Activated naive CD4-positive, alpha-beta T cell treated with anti-CD3 and anti-CD28 coated beads, Interleukin-2, amount 50 U/mL, for 72 hours (primary cell): Measurements from ENCODE around the gene CFH. TPM values are rescaled to one million over a fixed set of nuclear protein-coding genes. Genes with fewer than 3 reads are reported as not detected.
"Not testable (repeated sequence)": the region's sequence is repeated elsewhere in the genome, so short reads cannot be mapped to it uniquely, and the experiment has no call there.

Source experiments
- ATAC-seq, 2 donors: fragments of 150-1000 bp; cut with Tn5 transposase; 2 replicates each; pipeline ENCODE4 v1.10.0; 2021; ENCODE audit warnings: mild to moderate bottlenecking in 2 of 2, moderate library complexity in 2 of 2
- DNase-seq, 2 donors: peaks; one replicate each; pipeline ENCODE4 v3.0.0; 2021 to 2022; ENCODE audit warnings: low spot score in 2 of 2
- H3K27ac Mint-ChIP-seq, 2 donors: one replicate each; pipeline ENCODE4 v1.8.0; 2022; ENCODE audit warnings: mild to moderate bottlenecking in 2 of 2, mixed read lengths in 2 of 2
- H3K36me3 Mint-ChIP-seq, 2 donors: one replicate each; pipeline ENCODE4 v1.8.0; 2022; ENCODE audit warnings: mixed read lengths in 2 of 2
- H3K9me3 Mint-ChIP-seq, 2 donors: one replicate each; pipeline ENCODE4 v1.8.0; 2022; ENCODE audit warnings: mixed read lengths in 2 of 2
- total RNA-seq, 2 donors: library from RNA; stranded (reverse); gene quantifications; one replicate each; pipeline ENCODE4 v1.2.3, GENCODE V29; 2022

CFH gene
- total RNA-seq: under 1 TPM in 1 of 2 donors, not detected in 1; 0.34 TPM

DNA sequence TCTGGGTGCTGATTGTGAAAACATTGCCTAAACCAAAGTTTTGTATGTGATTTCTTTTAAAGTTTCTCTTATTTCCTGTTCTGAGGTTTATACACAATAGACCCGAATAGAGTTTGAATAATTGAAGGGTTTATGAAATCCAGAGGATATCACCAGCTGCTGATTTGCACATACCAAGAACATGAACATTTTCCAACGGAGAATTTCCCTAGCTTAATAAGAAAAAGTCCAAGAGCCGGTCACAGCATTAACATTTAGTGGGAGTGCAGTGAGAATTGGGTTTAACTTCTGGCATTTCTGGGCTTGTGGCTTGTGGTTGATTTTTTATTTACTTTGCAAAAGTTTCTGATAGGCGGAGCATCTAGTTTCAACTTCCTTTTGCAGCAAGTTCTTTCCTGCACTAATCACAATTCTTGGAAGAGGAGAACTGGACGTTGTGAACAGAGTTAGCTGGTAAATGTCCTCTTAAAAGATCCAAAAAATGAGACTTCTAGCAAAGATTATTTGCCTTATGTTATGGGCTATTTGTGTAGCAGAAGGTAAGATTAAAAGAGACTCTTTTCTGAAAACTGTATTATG, at the start of gene CFH:
Gene CFH (plus strand): TSS at position 407 of the 579 bp plus-strand sequence. CDS start 75 bp downstream, at position 482.
- Mint-ChIP-seq H3K9me3 (no peaks in the 10 kb centered on the region), H3K27ac (no peak within 1 kb of the TSS), H3K36me3 (no peaks in the 10 kb centered on the region)
- ATAC-seq (no peak), DNase-seq (no peak)

DNA sequence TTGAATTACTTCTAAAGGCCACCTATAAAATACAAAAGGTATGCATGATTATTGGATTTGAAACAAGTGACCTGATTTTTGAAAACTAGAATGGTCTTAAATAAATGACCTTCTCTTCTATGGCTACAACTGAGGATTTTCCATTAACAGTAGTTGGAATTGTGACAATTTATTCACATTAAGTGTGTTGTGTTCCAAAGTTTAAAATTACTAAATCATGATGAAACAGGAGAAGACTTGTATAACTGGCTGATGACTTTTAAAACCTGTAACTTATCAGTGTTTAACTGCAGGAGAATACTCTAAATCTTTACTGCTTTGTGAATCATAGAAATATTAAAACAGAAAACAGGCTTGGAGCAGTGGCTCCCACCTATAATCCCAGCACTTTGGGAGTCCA, 48.2 kb upstream of the CFH start:
- DNase-seq (no peak), ATAC-seq (no peak)
- Mint-ChIP-seq H3K27ac (no peak overlapping the region), H3K36me3 (no peaks in the 10 kb centered on the region), H3K9me3 (no peaks in the 10 kb centered on the region)

DNA sequence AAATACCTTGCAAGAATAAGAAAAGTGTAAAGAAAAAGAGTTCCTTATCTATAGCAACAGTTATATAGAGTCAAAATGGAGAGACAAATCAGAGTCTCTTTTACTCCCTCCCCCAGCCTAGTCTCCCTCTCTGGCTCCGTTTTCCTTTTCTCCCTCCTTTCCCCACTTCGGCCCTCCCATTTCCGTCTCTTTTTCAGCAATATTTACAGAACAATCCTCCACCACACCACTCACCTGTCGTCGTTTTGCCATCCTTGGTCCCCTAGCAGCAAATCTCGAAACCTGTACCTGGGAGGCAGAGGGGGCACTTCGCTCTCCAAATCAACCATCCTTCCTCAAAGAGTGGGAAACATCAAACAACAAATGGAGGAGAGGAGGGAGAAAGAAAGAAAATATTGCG, 43.9 kb upstream of the CFH start:
- DNase-seq (no peak), ATAC-seq (no peak)
- H3K36me3 Mint-ChIP-seq: peaks cover 0 to 5% of the 10 kb centered on the region in 2 donors
- H3K9me3 Mint-ChIP-seq: peaks cover 8 to 9% of the 10 kb centered on the region in 2 donors
- no peak overlapping the region for H3K27ac Mint-ChIP-seq

DNA sequence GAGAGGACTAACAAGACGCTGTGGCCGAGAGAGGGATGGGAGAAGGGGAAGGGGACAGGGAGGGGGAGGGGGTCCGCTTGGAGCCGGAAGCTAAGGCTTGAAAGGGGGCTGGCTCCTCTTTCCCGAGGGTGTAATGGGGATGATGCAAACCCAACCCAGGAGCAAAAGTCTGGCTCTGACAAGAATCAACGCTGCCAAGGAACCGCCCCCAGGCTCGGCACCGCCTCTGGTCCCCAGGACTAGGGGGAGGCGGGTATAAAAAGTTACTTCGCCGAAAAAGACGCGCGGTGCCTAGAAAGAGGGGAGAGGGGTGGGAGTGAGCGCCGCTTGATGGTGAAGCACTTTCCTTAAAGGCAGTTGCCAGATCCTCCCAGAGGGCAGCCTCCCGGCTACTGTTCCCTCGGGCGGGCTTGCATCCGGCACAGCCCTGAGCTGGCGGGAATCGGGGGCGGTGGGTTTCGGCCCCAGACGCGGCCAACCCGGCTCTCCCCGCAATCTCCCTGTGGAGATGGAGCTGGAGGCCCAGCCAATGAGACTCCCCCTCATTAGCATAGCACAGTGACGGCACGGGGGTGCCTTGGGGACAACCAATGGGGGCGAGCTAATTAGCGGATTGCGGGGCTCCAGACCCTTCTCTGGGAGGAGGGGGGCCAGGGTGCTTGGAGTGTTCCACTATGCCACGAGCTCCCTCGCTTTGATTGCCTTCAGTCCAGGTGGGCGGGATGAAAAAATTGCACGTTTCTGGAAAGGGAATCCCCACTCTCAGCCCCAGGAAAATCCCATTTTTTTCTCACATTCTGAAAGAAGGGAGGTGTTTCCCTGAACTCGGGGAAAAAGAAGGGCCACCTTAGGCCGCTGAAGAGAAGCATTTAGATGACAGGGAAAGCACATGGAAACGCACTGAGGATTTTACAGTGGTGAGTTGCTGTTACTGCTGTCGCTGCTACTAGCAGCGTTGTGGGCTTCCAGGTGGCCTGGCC, 43.2 kb upstream of the CFH start, which contains the start of gene KCNT2:
Gene KCNT2 (minus strand): TSS at position 51 of the 980 bp plus-strand sequence. CDS start 131 bp downstream, outside the sequence.
- H3K36me3 Mint-ChIP-seq: peaks cover 0 to 5% of the 10 kb centered on the region in 2 donors
- ATAC-seq (peak; percentile 26 to 44), DNase-seq (no peak)
- H3K9me3 Mint-ChIP-seq: peaks cover 10 to 11% of the 10 kb centered on the region in 2 donors
- no peak within 1 kb of the TSS for H3K27ac Mint-ChIP-seq

DNA sequence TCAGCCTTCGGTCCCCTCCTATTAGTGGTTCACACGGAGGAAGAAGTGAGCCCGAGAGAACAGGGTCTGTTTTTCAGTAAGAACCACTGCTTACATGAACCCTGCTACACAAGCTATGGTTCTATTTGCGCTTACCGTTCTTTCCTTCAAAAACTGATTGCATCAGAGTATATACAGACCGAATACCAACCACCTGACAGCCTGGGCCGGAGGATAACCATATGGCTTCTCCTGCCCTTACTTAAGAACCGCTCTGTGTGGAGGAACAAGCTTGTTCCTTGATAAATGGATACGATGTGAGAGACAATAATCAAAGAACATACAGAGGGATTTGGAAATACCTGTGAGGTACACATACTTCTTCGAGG, 42.5 kb upstream of the CFH start:
- H3K36me3 Mint-ChIP-seq: peaks cover 0 to 5% of the 10 kb centered on the region in 2 donors
- no peak for ATAC-seq
- H3K27ac Mint-ChIP-seq: no peak overlapping the region
- no peak for DNase-seq
- peaks cover 10 to 11% of the 10 kb centered on the region in 2 donors for H3K9me3 Mint-ChIP-seq

DNA sequence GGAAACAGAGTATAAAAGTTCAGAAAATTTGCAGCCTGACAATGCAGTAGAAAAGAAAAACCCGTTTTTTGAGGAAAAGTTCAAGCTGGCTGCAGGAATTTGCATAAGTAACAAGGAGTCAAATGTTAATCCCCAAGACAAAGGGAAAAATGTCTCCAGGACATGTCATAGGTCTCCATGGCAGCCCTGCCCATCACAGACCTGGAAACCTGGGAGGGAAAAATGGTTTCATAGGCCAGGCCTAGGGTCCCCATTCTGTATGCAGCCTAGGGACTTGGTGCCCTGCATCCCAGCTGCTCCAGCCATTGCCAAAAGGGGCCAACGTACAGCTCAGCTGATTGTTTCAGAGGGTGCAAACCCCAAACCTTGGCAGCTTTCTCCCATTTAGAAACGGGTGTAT, 40.0 kb upstream of the CFH start:
- Mint-ChIP-seq H3K36me3 (peaks cover 0 to 5% of the 10 kb centered on the region in 2 donors), H3K27ac (no peak overlapping the region), H3K9me3 (peaks cover 10 to 16% of the 10 kb centered on the region in 2 donors)
- ATAC-seq (no peak), DNase-seq (no peak)

DNA sequence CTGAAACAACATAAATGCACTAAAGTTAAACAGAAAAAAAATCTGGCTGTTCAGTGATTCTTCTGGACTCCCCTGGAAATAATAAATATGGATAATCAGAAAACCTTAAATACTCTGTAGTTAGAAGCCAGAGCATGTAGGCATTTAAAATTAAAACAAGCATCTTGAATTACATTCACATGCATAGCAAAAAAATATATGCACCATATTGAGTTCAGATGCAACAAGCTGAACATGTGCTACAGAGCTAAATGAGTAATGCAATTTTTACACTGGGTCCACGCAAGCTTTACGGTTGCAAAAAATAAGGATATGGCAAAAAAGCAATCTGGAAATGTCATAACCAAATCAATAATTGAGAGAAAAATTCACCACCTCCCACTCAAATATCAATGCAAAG, 32.1 kb upstream of the CFH start:
- ATAC-seq (no peak), DNase-seq (no peak)
- Mint-ChIP-seq H3K27ac (no peak overlapping the region), H3K9me3 (peaks cover 0 to 1% of the 10 kb centered on the region in 2 donors), H3K36me3 (no peaks in the 10 kb centered on the region)

DNA sequence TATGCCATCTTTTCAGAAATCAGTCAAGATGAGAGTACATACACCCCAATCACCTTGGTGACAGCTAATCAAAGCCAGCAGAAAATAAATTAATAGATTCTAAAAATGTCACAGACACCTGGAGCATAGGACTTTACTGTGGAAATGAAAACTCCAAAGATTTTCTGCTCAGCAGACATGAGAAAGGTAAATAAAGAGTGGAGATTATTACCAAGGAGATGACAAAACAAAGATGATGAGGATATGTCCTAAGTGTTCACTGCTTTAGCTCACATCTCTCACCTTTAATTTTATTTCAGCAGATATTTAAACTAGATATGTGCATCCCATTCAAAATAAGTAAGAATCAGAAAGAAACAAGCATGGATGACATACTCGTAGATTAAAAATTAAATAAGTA, 28.8 kb upstream of the CFH start:
- Mint-ChIP-seq H3K27ac (no peak overlapping the region), H3K9me3 (peaks cover 0 to under 1% of the 10 kb centered on the region in 2 donors), H3K36me3 (no peaks in the 10 kb centered on the region)
- ATAC-seq: no peak
- no peak for DNase-seq

DNA sequence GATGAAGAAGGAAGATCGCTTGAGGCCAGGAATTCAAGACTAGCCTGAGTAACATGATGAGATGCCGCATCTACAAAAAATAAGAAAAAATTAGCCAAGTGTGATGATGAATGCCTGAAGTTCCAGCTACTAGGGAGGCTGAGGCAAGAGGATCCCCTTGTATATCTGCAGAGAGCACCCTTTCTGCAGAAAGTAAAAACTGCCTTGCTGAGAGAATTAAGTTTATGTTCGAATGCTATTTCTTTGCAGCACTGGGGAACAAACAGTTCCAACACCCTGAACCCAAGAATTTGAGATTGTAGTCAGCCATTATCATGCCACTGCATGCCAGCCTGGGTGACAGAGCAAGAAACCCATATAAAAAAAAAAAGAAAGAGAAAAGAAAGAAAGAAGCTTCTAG, 23.0 kb upstream of the CFH start:
- Mint-ChIP-seq H3K27ac (no peak overlapping the region), H3K9me3 (peaks cover 5 to 7% of the 10 kb centered on the region in 2 donors), H3K36me3 (no peaks in the 10 kb centered on the region)
- DNase-seq (no peak), ATAC-seq (no peak)

DNA sequence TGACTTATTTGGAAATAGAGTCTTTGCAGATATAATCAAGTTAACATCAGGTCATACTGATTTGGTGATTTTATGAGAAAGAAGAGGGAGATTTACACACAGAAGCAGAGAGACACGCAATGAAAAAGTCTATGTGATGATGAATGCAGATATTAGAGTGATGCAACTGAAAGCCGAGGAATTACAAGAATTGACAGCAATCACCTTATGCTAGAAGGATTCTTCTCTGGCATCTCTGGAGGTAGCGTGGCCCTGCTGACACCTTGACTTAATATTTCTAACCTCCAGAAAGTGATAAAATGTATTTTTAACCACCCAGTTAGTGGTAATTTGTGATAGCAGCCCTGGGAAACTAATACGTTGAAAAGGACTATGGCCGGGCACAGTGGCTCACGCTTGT, 14.2 kb upstream of the CFH start:
- DNase-seq (no peak), ATAC-seq (no peak)
- Mint-ChIP-seq H3K27ac (no peak overlapping the region), H3K9me3 (no peaks in the 10 kb centered on the region), H3K36me3 (no peaks in the 10 kb centered on the region)

DNA sequence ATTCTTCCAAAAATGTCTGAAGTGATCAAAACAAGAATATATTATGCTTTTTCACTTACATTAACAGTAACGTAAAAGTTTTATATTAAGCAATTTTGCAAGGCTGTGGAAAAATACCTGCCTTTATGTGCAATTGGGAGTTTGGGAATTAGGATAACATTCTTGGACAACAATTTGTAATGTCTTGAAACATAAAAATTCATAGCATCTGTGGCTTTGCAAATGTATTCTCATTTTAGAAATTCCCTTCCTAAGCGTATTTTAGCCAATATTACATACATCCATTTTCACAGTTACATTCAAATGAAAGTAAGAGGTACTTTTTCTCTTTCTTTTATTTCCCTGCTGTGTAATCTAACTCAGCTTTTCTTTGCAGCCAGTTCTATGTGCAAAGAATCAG, 13.4 kb upstream of the CFH start:
- H3K36me3 Mint-ChIP-seq: no peaks in the 10 kb centered on the region
- H3K27ac Mint-ChIP-seq: no peak overlapping the region
- H3K9me3 Mint-ChIP-seq: no peaks in the 10 kb centered on the region
- DNase-seq (no peak), ATAC-seq (no peak)

DNA sequence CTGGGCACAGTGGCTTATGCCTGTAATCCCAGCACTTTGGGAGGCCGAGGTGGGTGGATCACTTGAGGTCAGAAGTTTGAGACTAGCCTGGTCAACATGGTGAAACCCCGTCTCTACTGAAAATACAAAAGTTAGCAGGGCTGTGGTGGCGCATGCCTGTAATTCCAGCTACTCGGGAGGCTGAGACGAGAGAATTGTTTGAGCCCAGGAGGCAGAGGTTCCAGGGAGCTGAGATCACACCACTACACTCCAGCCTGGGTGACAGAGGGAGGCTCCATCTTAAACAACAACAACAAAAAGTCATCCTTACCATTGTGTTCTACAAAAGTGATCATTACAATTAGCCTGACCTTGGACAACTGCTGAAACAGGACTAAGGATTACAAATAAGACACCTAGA, 12.6 kb upstream of the CFH start:
- not testable (repeated sequence) for H3K27ac Mint-ChIP-seq, H3K9me3 Mint-ChIP-seq, DNase-seq, ATAC-seq, H3K36me3 Mint-ChIP-seq

DNA sequence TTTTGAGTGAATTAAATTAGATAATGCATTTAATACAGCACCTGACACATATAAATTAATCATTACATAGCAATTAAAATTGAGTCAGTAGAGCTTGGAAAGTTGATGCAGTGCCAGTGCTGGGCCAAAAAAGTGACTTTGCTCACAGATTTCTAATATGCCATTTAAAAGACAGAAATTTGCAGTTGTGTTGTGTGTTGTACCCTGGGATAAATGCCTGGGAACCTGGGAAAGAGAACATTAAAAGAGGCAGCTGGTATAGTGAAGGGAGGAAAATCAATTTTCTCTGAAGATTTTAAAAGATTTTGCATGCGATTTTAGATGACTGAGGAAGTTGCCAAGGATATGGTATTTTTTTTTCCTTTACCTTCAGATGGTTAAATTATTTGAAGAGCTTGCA, 10.9 kb upstream of the CFH start:
- Mint-ChIP-seq H3K9me3 (no peaks in the 10 kb centered on the region), H3K36me3 (no peaks in the 10 kb centered on the region), H3K27ac (no peak overlapping the region)
- no peak for DNase-seq
- ATAC-seq: no peak

DNA sequence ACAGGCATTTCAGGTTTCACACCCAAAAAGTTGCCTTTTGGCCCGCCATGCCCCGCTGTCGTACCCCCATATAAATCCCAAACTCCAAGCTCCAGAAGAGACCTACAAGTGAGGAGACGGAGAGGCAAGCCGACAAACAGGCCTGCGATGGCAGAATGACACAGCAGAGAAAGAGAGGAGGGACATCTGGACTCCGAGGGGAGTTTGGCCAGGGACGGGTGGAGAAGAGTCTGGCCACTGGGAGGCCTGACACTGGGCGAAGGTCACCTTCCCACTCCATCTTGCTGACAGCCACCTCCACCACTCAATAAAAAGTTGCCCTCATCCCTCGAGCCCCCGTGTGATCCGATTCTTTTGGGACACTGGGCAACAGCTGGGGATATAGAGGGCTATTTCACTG, 1.9 kb upstream of the CFH start:
- Mint-ChIP-seq H3K9me3 (no peaks in the 10 kb centered on the region), H3K36me3 (no peaks in the 10 kb centered on the region), H3K27ac (no peak overlapping the region)
- DNase-seq (no peak), ATAC-seq (no peak)

DNA sequence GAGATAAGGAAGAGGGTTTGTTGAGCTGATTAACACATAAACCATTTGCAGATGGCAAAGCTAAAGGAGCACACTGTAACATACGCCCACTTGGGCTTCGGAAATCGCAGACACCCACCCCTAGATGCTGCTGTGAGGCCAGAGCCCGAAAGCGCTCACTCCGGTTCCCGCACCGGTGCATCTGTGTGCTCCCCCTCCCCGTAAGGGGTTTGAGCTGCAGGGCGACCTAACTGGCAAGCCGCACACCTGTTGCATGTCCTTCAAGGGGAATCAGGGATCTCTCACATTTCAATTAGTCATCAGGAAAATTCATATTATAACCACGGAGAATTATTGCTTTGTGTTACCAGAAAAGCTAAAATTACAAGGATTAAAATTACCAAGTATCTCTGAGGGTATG, 1.4 kb upstream of the CFH start:
- Mint-ChIP-seq H3K9me3 (no peaks in the 10 kb centered on the region), H3K36me3 (no peaks in the 10 kb centered on the region), H3K27ac (no peak overlapping the region)
- ATAC-seq (no peak), DNase-seq (no peak)

DNA sequence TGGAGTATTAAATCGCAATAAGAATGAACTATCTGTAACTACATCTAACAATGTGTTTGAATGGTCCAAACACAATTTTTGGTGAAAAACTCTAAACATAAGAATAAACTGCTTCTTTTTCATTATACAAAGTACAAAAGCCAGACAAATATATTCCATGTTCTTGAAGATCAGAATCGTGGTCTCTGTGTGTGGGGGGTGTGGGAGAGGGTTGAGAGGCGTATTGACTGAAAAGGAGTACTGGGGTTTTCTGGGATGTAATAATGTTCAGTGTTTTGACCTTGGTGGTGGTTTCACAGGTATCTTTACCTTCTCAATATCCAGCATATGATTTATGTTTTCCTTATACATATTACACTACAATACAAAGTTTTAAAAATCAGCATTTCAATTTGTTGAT, 764 bp upstream of the CFH start:
- Mint-ChIP-seq H3K36me3 (no peaks in the 10 kb centered on the region), H3K9me3 (no peaks in the 10 kb centered on the region), H3K27ac (no peak overlapping the region)
- ATAC-seq (no peak), DNase-seq (no peak)

DNA sequence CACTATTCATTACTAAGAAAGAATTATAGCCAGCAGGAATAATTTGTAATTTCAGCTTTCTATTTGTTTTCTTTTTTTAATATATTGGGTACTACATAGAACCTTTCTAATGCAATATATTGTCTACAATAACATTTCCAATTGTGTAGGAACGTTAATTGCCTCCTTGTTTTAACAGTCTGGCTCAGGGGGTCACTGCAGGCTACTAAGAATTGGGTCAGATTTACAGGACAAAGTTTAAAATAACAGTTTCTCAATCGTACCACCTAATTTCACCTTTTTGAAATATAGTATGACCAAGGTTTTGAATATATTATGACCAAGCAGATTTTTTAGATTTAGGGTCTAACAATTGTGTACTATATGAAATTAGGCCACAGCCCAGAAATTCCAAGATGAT, 2.4 kb downstream of the CFH start:
- no peak overlapping the region for H3K27ac Mint-ChIP-seq

DNA sequence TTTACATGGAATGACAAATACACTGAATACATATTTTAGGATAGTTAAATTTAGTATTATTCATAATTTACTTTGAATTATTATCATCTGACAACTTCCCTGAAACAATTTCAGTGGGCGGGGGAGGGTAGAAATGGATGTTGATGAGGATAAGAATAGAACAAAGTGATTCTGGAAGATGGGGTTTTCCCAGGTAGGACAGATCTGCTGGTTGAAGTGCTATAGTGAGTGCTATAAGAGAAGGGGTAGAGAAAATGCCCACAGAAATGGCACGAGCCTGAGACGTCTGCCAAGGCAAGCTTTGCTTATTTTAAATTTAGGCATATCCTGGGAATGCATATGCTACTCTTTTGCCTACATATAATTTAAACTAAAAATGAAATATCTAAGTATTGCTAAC, 3.2 kb downstream of the CFH start:
- Mint-ChIP-seq H3K36me3 (no peaks in the 10 kb centered on the region), H3K9me3 (no peaks in the 10 kb centered on the region), H3K27ac (no peak overlapping the region)
- no peak for ATAC-seq
- no peak for DNase-seq

More for the DNA sequence above, 2.4 kb downstream of the CFH start:
- H3K9me3 Mint-ChIP-seq: no peaks in the 10 kb centered on the region
- DNase-seq: no peak
- H3K36me3 Mint-ChIP-seq: no peaks in the 10 kb centered on the region
- no peak for ATAC-seq
